NOMO-1 (cell line): ENCODE data around the gene KDM4B.

Experiments used
- DNase-seq, 2 experiments: peaks; one replicate each; lab custom pipeline; 2025; ENCODE audit not compliant: unreplicated experiment in 2 of 2; lab: John Stamatoyannopoulos, UW

Gene KDM4B

DNA sequence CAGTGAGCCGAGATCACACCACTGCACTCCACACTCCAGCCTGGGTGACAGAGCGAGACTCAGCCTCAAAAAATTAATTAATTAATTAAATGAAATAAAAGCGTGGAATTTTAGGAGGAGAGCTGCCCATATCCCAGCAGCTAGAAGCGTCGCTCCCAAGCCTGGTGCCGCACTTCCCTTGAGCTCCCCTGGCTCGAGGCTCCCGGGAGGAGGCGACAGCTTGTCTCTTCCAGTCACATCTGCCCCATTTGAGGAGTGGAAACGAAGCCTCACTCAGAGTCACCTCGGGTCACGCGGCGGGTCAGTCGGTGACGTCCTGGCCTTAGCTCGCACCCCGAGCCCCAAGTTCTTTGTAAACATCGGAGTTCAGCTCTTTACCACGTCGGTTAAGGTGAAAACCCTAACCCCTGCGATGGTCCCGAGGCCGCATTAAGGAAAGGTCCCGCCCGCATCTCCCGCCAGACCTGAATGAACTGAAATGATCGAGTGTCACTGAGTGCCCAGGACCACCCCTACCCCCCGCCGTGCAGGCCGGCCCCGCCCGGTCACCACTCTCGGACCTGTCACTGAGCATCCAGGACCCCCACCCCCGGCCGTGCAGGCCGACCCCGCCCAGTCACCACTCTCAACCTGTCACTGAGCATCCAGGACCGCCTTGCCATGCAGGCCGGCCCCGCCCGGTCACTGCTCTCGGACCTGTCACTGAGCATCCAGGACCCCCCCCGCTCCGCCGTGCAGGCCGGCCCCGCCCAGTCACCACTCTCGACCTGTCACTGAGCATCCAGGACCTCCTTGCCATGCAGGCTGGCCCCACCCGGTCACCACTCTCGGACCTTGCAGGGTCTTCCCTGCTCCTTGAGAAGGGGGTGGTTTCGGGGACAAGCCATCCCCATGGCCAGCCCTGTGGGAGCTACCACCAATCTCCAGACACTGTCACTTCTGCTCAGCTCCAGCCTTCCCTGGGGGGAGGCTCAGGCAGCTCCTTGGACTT lies 176.9 kb downstream of the KDM4B start:
- DNase-seq = no peak

DNA sequence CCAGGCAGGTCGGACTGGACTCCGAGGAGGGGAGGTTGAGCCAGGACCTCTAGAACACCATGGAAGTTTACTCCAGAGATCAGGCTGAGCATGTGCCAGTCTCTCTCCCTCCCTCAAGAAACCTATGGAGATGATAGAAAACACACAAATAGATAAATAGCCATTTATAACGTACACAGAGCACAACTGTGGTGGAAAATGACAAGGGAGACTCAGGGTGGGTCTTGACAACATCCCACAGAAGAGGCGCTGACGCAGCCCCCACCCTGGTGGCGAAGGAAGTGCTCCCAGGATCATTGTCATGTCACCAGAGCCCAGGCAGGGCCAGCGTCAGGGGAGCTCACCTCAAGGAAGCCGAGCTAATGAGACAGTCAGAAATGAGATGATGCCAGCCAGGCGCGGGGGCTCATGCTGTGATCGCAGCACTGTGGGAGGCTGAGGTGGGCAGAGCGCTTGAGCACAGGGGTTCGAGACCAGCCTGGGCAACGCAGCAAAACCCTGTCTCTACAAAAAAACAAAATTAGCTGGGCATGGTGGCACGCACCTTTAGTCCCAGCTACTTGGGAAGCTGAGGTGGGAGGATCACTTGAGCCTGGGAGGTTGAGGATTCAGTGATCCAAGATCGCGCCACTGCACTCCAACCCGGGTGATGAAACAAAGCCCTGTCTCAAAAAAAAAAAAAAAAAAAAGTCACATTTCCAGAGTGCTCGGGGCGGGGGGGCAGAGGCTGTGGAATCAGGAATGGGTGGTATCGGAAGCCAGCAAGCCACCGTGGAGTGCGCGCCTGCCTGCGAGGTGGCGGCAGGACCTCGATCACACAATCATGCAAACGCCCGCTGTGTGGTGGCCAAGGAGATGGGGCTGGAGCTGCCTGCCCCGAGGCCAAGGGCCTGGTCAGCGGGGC lies 178.4 kb downstream of the KDM4B start:
- no peak for DNase-seq

DNA sequence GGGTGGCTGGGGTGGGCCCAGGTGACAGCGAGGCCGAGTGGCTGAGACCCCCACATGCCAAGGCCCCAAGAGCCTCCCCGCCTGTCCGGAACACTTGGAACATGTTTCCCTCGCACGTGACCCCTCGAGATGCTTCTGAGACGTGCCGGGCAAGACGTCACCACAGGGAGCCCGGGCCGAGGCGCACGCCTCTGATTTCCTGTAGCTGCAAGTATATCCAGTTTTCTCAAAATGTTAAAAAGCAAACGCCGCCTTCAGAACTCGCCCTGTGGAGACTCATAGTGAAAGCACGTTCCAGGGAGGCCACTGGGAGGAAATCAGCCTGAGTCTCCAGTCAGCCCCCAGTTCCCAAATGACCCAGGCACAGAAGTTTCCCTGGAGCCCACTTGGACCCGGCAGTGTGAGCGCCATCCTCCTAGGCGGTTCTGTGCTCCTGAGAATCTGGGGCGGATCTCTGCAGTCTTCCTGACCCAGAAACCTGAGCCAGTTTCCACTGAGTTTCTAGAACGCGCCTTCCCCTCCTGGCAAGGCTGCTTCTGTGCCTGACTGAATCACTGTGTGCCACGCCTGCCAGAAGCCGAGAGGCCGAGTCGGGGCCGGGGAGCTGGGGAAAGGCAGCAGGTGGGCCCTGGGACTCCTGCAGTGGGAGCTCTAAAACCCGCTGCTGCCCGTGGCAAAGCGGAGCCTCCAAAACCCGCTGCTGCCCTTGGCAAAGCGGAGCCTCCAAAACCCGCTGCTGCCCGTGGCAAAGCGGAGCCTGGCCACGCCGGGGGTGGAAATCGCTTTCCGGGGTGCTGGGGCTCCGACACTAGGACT lies 179.3 kb downstream of the KDM4B start:
- DNase-seq = no peak

DNA sequence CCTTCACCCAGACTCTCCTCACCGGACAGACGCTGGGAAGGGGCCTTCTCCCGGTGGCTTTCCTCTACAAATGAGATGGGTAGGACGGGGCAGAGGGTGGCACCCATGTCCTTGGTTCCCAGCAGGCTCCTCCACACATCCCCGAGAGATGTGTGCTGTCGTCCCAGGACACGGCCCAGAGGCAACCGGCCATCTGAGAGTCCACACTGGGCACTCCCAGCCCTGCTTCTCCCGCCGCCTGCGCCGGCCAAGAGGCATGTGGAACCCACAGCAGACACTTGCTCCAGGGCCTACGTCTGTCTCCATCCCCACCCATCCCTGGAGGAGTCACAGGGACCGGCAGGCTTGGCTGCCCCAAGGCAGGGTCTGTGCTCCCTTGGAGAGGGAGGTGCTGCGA lies 179.9 kb downstream of the KDM4B start:
- no peak for DNase-seq

DNA sequence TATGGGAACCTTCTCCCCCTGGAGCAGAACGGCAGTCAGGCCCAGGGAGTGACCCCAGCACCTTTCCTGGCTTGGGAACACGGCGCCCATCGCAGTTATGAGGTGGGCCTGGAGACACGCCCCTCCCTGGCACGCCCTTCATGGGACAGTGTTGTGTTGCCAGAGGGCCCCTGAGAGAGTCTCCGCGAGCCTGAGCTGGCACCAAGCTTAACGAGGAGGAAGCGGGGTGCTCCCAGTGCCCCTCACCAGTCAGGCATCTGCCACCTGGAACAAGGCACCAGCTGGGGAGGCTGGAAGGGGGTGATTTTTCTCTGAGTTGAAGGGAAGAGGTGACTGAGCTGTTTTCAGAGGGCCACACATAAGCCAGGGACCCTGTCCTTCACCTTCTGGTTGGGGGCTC lies 180.6 kb downstream of the KDM4B start:
- DNase-seq = no peak

DNA sequence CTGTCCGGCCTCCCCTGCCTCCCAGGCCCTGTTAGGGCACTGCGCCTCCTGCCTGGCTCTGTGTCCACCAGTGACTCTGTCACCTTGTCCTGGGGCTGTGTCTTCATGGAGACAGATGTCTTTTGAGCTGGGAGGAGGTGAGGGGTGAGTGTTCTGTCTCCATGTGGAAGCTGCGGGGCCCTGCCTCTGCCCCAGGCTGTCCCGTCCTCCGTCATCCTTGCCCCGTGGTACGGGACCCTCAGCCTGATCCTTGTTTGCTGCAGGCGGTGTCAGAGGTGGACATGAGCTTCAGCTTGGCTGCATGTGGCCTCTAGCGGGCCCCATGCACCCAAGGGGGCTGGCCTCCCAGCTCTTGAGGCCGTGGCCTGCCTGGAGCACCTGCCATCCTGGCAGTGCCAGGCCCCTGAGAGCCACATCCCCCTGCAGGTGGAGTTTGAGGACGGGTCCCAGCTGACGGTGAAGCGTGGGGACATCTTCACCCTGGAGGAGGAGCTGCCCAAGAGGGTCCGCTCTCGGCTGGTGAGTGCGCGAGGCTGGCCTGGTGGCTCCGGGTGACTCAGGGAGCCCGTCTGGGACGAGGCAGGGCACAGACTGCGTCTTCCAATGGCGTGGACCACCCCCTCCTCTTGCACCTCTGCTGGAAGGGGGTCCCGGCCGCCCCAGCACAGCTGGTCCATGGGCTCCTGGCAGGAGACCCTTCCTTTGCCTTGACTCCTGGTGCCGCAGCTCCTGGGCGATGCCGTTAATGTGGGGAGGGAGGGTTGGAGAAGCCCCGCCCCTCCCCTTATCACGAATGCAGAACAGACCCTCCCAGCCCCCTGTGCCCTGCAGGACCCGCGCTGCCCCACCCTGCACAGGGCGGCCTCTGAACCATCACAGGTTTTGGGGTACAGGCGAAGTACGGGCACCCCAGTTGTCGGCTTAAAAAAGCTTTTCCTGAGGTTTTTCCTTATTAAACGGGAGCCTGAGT lies 181.3 kb downstream of the KDM4B start:
- DNase-seq = no peak

DNA sequence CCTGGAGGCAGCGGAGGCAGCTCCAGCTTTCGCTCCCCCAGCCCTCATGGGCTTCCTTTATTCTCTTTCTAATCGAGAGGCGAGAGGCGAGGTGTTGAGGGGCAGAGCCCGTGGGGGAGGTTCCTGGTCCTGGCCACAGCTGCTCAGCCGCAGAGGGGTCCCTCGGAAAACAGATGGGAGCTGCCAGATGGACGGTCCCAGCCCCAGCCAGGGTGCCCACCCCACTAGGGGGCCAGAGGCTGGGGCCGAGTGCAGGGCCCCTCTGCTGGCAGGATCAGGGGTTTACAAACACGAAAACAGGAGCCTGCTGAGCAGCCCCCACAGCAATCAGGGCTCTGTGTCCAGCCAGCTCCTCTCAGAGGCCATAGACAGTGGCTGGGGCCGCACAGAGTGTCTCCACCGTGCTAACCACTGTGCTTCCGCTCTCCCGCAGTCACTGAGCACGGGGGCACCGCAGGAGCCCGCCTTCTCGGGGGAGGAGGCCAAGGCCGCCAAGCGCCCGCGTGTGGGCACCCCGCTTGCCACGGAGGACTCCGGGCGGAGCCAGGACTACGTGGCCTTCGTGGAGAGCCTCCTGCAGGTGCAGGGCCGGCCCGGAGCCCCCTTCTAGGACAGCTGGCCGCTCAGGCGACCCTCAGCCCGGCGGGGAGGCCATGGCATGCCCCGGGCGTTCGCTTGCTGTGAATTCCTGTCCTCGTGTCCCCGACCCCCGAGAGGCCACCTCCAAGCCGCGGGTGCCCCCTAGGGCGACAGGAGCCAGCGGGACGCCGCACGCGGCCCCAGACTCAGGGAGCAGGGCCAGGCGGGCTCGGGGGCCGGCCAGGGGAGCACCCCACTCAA lies 182.2 kb downstream of the KDM4B start:
- no peak for DNase-seq

DNA sequence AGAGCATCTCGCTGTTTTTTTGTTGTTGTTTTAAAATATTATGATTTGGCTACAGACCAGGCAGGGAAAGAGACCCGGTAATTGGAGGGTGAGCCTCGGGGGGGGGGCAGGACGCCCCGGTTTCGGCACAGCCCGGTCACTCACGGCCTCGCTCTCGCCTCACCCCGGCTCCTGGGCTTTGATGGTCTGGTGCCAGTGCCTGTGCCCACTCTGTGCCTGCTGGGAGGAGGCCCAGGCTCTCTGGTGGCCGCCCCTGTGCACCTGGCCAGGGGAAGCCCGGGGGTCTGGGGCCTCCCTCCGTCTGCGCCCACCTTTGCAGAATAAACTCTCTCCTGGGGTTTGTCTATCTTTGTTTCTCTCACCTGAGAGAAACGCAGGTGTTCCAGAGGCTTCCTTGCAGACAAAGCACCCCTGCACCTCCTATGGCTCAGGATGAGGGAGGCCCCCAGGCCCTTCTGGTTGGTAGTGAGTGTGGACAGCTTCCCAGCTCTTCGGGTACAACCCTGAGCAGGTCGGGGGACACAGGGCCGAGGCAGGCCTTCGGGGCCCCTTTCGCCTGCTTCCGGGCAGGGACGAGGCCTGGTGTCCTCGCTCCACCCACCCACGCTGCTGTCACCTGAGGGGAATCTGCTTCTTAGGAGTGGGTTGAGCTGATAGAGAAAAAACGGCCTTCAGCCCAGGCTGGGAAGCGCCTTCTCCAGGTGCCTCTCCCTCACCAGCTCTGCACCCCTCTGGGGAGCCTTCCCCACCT lies 183.3 kb downstream of the KDM4B start:
- no peak for DNase-seq

DNA sequence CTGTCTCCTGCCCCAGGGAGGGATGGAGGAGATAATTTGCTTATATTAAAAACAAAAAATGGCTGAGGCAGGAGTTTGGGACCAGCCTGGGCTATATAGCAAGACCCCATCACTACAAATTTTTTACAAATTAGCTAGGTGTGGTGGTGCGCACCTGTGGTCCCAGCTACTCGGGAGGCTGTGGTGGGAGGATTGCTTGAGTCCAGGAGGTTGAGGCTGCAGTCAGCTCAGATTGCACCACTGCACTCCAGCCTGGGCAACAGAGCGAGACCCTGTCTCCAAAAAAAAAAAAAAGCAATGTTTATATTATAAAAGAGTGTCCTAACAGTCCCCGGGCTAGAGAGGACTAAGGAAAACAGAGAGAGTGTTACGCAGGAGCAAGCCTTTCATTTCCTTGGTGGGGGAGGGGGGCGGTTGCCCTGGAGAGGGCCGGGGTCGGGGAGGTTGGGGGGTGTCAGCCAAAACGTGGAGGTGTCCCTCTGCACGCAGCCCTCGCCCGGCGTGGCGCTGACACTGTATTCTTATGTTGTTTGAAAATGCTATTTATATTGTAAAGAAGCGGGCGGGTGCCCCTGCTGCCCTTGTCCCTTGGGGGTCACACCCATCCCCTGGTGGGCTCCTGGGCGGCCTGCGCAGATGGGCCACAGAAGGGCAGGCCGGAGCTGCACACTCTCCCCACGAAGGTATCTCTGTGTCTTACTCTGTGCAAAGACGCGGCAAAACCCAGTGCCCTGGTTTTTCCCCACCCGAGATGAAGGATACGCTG lies 184.0 kb downstream of the KDM4B start:
- DNase-seq = no peak

DNA sequence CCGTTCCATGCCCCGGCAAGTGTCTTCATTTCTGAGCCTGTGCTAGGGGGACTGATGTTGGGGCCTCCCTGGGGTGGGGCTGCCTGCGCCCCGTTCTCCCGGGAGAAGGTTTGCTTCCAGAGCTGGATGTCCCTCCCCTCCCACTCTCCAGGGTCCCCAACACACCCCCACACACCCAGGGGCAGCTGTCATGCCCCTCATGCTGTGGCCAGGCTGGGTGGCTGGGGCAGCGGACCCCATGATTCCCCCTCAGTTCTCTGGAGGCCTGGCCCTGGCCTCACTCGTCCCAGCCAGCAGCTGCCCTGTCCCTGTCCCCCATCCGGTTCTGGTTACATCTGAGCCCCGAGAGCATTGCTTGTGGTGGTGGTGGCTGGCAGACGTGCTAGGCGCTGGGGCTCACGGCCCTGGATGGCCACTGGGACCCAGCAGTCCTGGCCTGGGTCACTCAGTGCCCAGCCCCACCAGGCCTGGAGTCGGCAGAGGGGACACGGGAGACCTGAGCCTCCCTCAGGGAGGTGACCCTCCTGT lies 184.8 kb downstream of the KDM4B start:
- no peak for DNase-seq

DNA sequence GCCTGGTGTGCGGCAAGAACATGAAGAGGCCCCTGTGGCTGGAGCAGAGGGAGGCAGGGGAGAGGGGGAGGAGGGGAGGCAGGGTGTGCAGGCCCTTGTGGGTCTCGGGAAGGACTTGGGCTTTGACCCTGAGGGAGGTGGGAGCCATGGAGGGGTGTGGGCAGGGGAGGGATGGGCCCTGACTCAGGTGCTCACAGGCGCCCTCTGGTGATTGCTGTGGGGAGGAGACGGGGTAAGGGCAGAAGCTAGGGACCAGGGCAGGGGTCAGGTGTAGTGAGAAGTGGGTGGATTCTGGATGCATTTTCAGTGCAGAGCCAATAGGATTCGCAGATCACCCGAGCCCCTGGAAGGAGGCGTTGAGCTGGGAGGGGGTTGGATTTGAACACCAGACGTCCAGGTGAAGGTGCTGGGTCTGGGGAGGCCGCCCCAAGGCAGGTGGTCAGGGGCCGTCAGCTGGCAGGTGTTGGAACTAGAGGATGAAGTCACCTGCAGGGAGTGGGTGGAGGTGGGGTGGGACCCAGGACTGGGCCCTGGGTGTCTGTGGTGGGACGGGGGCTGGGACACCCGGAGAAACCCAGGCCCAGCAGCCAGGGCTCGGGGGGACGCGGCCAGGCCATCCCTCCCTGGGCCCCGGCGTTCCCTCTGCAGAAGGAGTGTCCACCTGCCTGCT lies 185.4 kb downstream of the KDM4B start:
- no peak for DNase-seq

DNA sequence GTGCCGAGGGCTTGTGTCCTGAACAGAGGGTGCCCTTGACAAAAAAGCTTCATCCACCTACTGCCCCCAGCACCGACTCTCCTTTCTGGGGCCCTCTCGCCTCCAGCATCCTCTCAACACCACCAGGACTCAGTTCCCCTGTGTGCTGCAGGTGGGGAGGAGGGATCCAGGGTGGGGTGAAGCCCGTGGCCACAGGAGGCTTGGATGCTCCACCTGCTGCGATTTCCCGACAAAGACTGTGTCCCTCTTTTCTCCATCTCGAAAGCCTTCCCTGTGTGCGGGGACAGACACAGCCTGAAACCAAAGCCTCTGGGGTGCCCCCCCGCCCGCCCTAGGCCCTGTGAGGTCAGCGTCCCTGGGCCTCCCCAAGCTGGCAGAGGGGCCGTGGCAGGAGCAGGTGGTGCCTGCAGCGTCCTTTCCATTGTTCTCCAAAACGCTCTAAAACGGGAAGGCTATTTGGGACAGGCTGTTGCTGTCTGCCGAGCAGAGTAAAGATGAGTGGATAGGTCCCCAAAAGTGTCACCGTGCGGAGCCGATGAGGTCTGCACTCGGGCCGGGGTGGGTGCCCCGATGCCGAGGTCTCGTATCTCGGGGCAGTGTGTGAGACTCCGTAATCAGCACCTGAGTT lies 186.0 kb downstream of the KDM4B start:
- no peak for DNase-seq

DNA sequence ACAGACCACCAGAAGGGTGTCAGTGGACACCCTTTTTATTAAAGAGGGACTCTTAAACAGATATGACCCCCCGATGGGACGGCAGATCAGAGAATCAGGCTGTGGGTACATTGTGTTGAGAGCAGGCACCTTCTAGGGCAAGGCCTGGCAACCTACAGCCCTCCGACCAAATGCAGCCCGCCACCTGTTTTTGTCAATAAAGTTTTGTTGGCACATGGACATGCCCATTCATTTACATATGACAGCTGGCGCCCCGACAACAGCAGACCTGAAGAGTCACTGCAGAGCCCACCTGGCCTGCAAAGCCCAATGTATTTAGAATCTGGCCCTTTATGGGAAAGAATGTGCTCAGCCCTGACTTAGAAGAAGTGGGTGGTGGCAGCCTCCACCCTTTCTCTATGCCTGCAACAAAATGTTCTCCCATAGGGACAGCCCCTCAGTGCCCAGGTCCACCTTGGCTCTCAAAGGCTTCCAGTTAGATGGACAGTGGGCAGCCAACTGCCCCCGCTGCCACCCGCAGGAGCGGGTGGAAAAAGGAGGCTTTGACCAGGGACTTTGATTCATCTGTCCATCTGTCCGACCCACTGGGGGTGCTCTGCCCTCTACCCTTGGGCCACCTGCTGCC lies 186.8 kb downstream of the KDM4B start:
- DNase-seq = no peak

DNA sequence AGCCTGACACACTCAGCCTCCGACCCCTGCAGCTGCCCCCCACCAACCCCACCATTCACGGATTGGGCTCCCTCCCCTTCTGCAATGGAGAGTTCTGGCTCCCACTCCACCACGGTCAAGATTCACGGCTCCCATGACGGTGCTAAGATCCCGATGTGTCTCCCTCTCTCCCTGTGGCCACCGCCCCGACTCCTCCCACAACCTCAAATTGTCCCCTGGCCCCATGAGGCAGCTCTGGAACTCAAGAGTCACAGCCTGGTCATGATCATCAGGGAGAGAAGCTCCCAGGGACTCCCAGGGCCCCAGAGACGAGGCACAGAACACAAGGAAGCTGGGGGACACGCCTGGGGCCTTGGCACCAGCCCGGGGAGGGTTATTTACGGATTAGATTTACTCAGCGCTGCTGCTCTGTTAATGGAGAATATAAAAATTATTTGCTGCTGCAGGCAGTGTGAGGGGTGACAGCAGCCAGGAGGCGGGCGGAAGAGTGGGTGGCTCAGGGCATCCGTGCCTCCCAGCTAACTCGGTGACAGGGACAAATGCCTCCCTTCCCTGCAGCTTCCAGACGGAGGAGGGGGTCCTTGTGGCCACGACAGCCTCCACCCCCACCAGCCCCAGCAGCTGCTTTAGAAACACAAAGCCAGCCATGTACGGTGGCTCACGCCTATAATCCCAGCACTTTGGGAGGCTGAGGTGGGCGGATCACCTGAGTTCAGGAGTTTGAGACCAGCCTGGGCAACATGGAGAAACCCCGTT lies 187.5 kb downstream of the KDM4B start:
- DNase-seq = no peak

DNA sequence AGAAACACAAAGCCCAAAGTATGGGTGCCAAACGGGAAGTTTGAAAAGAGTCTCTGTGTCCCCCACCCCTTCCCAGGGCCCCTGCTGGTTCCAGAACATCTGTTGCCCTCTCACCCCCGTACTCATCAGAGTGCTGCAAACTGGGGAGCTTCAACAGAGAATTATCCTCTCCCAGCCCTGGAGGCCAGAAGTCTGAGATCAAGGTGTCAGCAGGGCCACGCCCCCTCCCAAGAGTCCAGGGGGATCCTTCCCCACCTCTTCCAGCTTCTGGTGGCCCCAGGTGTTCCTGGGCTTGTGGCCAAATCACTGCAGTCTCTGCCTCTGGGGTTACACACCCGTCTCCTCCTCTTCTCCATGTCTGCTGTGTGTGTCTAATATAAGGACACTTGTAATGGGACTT lies 188.3 kb downstream of the KDM4B start:
- no peak for DNase-seq
